Body of pancreas (tissue), 4 donors: ENCODE results near the gene SLC44A1. TPM values are rescaled to one million over a fixed set of nuclear protein-coding genes. Genes with fewer than 3 reads are reported as not detected.

Experiments
- ATAC-seq: fragments of 150-250 bp; one replicate; pipeline ENCODE4 v1.9.1; 2016
- DNase-seq, 4 donors: peaks; one replicate each; pipeline ENCODE4 v3.0.0-alpha.2; 2019
- H3K27ac ChIP-seq, 4 donors: fragments of 200-600 bp; sonication (generic); 1 replicate in 3 of 4; 2 replicates in 1 of 4; pipeline versions ENCODE4 v1.5.1 to v1.6.1; 2016 to 2019; ENCODE audit warnings: mild to moderate bottlenecking in 1 of 4, mixed read lengths in 1 of 4, moderate library complexity in 1 of 4
- H3K27me3 ChIP-seq, 2 donors: fragments of 200-600 bp; sonication (generic); one replicate each; pipeline ENCODE4 v1.6.0; 2016; ENCODE audit warnings: mild to moderate bottlenecking in 1 of 2
- H3K36me3 ChIP-seq, 2 donors: fragments of 200-600 bp; sonication (generic); replicated peaks in 1 of 2; 2 replicates each; pipeline ENCODE4 v1.5.1; 2016; ENCODE audit warnings: low read depth in 2 of 2; ENCODE audit not compliant: insufficient read depth in 1 of 2
- H3K4me1 ChIP-seq: fragments of 200-600 bp; sonication (generic); one replicate; pipeline ENCODE4 v1.6.0; 2016
- H3K4me3 ChIP-seq, 2 donors: fragments of 200-600 bp; sonication (generic); 1 replicate in 1 of 2; 2 replicates in 1 of 2; pipeline ENCODE4 v1.5.1; 2016 to 2019
- H3K9me3 ChIP-seq, 3 donors: fragments of 200-600 bp; sonication (generic); 1 replicate in 2 of 3; 2 replicates in 1 of 3; pipeline ENCODE4 v1.5.1; 2016
- POLR2A ChIP-seq, 3 donors: fragments of 450-650 bp; IDR thresholded peaks; one replicate each; pipeline ENCODE4 v1.6.1; 2016; ENCODE audit warnings: antibody characterized with exemption in 3 of 3, mild to moderate bottlenecking in 2 of 3
- WGBS, 2 donors: methylation state at CpG; one replicate each; pipeline ENCODE4 v1.1.5; 2017; 5-methylcytosine and 5-hydroxymethylcytosine counted together
- intact Hi-C: fragments of 100-400 bp; cut with DNase I; formaldehyde crosslinking; loops from one replicate; pipeline ENCODE4 v1.15.1; 2023
- total RNA-seq, 2 donors: library from RNA; depleted of rRNA; stranded (reverse); fragments of >200 nt; gene quantifications; one replicate each; pipeline ENCODE4 v1.1.0, GENCODE V29; 2016
- TF ChIP-seq, protein P1 (sequence below), 7 experiments: fragments of 450-650 bp in 4 of 7; fragments of 200-600 bp in 3 of 7; sonication (generic) in 3 of 7; IDR thresholded peaks; one replicate each; pipeline ENCODE4 v1.5.1; 2016 to 2019; ENCODE audit warnings: antibody characterized with exemption in 7 of 7

Gene SLC44A1
- total RNA-seq, 2 donors from 2014 or later, result 15.5 to 39.4 TPM

DNA sequence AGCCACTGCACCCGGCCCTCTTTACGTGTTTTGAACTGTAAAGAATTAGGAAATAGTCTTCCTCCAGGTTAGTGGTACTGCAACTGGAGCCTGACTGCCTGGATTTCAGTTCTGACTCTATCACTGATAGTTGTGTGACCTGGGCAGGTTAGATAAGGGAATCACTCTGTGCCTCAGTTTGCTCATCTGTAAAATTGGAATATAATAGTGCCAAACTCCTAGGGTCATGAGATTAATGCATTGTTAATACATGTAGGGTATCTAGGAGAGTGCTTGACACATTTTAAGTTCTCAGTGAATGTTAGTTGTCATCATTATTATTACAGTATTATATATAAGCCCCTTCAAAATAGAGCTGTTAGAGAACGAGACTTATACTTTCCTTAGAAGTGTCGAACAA, 130.9 kb downstream of the SLC44A1 start:
- H3K4me1 ChIP-seq, result no peaks in the 10 kb centered on the region
- no peak for TF ChIP-seq POLR2A (IDR thresholded peaks at IDR 0.05)
- TF ChIP-seq, protein P1, sequence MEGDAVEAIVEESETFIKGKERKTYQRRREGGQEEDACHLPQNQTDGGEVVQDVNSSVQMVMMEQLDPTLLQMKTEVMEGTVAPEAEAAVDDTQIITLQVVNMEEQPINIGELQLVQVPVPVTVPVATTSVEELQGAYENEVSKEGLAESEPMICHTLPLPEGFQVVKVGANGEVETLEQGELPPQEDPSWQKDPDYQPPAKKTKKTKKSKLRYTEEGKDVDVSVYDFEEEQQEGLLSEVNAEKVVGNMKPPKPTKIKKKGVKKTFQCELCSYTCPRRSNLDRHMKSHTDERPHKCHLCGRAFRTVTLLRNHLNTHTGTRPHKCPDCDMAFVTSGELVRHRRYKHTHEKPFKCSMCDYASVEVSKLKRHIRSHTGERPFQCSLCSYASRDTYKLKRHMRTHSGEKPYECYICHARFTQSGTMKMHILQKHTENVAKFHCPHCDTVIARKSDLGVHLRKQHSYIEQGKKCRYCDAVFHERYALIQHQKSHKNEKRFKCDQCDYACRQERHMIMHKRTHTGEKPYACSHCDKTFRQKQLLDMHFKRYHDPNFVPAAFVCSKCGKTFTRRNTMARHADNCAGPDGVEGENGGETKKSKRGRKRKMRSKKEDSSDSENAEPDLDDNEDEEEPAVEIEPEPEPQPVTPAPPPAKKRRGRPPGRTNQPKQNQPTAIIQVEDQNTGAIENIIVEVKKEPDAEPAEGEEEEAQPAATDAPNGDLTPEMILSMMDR (IDR thresholded peaks at IDR 0.05), result no peak
- no peak overlapping the region for H3K4me3 ChIP-seq
- DNase-seq, result no peak
- H3K27ac ChIP-seq, result no peak overlapping the region
- peaks cover 0 to 3% of the 10 kb centered on the region in 2 donors for H3K36me3 ChIP-seq
- intact Hi-C loops, result no loop called here
- H3K9me3 ChIP-seq, result no peaks in the 10 kb centered on the region
- no peaks in the 10 kb centered on the region for H3K27me3 ChIP-seq
- no peak for ATAC-seq
- WGBS, 2 donors, result 93 to 96% methylated on average over 4 of the region's 4 CpGs

GRCh38 chr9:105376893-105377292, 132.4 kb downstream of the SLC44A1 start:
- 61 to 65% methylated on average over 1 of the region's 1 CpG for WGBS, 2 donors
- Histone ChIP-seq H3K9me3 (no peaks in the 10 kb centered on the region), H3K4me1 (no peaks in the 10 kb centered on the region), H3K27ac (no peak overlapping the region), H3K27me3 (no peaks in the 10 kb centered on the region), H3K4me3 (no peak overlapping the region), H3K36me3 (peaks cover 0 to 3% of the 10 kb centered on the region in 2 donors)
- intact Hi-C loops, result no loop called here
- DNase-seq, result no peak
- TF ChIP-seq POLR2A (IDR thresholded peaks at IDR 0.05), result no peak
- TF ChIP-seq, protein P1 (IDR thresholded peaks at IDR 0.05), result no peak
- ATAC-seq, result no peak

GRCh38 chr9:105385381-105385985, 141.0 kb downstream of the SLC44A1 start:
- ATAC-seq, result no peak
- Histone ChIP-seq H3K4me1 (no peaks in the 10 kb centered on the region), H3K36me3 (peaks cover 0 to 4% of the 10 kb centered on the region in 2 donors), H3K9me3 (no peaks in the 10 kb centered on the region), H3K4me3 (no peak overlapping the region), H3K27me3 (no peaks in the 10 kb centered on the region), H3K27ac (no peak overlapping the region)
- no peak for TF ChIP-seq POLR2A (IDR thresholded peaks at IDR 0.05)
- TF ChIP-seq, protein P1 (IDR thresholded peaks at IDR 0.05), result no peak
- 75 to 82% methylated on average over 9 of the region's 9 CpGs for WGBS, 2 donors
- DNase-seq, result peak in 2 of 4 donors; percentile 10 to 11
- intact Hi-C loops, result no loop called here

DNA sequence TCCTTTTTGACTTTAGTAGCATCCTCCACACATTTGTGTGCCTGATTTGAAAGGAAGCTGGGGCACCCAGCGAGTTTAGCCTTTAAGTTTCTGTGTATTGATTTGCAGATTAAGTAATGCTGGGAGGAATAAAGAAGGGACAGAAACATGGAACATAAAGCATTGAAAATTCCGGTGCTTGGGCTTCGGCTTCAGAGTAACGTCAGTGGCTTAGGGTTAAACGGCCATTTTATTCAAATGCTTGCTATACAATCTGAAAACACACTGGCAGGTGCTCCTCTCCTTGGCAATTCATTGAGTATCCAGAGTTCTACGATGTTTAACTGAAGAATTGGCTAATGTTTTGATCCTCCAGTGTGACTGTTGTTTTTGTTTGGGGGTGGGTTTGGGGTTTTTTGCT, 145.3 kb downstream of the SLC44A1 start:
- TF ChIP-seq, protein P1 (IDR thresholded peaks at IDR 0.05), result no peak
- TF ChIP-seq POLR2A (IDR thresholded peaks at IDR 0.05), result no peak
- intact Hi-C loops, result no loop called here

GRCh38 chr9:105390871-105391270, 146.4 kb downstream of the SLC44A1 start:
- DNase-seq (no peak), ATAC-seq (no peak)
- intact Hi-C loops, result no loop called here
- no peak overlapping the region for H3K27ac ChIP-seq
- H3K27me3 ChIP-seq, result no peaks in the 10 kb centered on the region
- WGBS, 2 donors, result 66 to 73% methylated on average over 3 of the region's 3 CpGs
- no peak overlapping the region for H3K4me3 ChIP-seq
- H3K36me3 ChIP-seq, result no peaks in the 10 kb centered on the region
- TF ChIP-seq, protein P1 (IDR thresholded peaks at IDR 0.05), result no peak
- no peak for TF ChIP-seq POLR2A (IDR thresholded peaks at IDR 0.05)
- no peaks in the 10 kb centered on the region for H3K9me3 ChIP-seq
- H3K4me1 ChIP-seq, result no peaks in the 10 kb centered on the region

More for the DNA sequence above, 145.3 kb downstream of the SLC44A1 start:
- ATAC-seq, result no peak
- Histone ChIP-seq H3K27ac (no peak overlapping the region), H3K36me3 (no peaks in the 10 kb centered on the region), H3K9me3 (no peaks in the 10 kb centered on the region), H3K27me3 (no peaks in the 10 kb centered on the region), H3K4me3 (no peak overlapping the region), H3K4me1 (no peaks in the 10 kb centered on the region)
- DNase-seq, result no peak
- 87 to 93% methylated on average over 6 of the region's 6 CpGs for WGBS, 2 donors
